Measurements from ENCODE around the gene KCNMA1.

KCNMA1 gene

DNA sequence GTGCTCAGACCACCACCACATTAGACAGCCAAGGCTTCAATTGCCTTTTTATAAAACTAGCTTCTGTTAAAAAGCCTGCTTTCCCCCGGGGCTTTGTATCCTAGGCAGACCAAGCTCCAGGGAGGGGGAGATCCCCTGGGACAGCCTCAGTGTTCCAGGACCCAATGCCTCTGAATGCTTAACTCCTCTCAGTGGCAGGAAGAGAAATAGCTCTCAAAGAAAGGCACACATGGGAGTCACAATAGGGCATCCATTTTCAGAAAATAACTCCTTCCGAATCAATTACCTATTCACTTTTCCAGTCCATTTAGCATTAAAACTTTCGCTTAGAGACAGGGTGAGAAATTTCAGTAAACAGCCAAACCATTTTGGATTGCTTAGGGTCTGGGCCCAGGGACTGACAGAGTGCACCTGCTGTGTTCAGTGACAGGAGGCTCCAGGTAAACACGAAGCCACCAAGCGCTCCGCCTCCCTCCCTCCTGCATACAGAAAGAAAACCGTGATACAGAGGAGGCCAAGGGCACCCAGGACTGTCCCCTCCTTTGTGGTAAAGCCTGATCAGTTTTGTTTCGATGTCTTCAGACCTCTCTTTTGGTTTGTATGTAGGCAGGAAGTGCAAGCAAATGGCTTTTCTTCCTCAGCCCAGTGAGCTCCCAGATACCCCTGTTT is 599.7 kb downstream of the KCNMA1 start:
- DNase-seq (ENCODE audit: low read depth) = no peak

DNA sequence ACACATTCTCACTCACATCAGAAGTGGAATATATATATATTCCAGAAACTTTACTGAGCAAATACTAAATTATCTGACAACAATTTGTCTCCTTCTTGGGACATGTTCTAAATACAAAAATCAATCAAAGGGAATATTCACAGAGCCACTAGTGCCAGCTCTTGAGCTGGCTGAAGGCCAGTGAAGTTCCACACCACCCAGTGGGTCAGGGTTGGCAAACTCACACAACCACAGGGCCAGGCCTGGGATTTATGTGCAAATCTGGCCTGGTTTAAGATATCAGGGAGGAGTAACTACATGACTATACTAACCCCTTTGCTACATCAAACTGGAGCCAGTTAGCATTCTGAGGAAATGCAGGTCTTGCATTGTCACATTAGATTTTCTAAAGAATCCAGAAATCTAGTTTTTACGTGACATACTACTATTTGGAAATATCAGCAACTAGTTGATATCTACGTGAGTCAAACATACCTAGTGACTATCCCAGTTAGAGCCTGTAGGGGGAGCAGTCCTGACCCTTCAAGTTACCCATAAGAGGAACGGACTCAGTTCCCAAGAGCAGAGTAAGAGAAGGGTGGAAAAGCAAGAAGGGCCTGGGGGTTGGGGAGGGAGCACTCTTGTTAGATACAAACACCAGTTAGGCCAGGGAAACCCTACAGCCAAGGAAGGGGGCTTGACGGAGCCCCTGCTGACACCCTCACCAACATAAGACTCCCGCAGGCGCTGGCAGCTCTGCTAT is 600.4 kb downstream of the KCNMA1 start:
- DNase-seq (ENCODE audit: low read depth) = no peak

GRCh38 chr10:77036276-77036675 is 601.3 kb downstream of the KCNMA1 start:
- no peak for DNase-seq (ENCODE audit: low read depth)

- DNase-seq (ENCODE audit: low read depth) = no peak
Observed at GRCh38 chr10:77034795-77035194, 602.8 kb downstream of the KCNMA1 start.

GRCh38 chr10:77034240-77034639 is 603.4 kb downstream of the KCNMA1 start:
- no peak for DNase-seq (ENCODE audit: low read depth)

DNA sequence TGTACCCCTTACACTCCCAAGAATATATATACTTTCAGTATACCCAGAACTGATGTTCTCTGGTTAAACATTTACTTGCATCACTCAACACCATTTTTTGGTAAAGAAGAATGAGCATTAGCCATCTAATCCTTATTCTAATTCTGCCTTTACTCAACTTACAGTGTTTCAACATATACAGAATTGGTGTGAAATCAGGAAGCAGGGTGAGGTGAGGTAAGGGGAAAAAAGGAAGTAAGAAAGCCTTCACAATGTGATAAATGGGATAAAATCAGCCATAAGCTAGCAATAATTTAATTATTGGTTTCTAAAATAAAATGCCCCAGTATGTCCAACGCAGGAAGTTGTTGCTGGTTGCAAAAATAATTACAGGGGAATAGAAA is 605.4 kb downstream of the KCNMA1 start:
- no peak for DNase-seq (ENCODE audit: low read depth)

DNA sequence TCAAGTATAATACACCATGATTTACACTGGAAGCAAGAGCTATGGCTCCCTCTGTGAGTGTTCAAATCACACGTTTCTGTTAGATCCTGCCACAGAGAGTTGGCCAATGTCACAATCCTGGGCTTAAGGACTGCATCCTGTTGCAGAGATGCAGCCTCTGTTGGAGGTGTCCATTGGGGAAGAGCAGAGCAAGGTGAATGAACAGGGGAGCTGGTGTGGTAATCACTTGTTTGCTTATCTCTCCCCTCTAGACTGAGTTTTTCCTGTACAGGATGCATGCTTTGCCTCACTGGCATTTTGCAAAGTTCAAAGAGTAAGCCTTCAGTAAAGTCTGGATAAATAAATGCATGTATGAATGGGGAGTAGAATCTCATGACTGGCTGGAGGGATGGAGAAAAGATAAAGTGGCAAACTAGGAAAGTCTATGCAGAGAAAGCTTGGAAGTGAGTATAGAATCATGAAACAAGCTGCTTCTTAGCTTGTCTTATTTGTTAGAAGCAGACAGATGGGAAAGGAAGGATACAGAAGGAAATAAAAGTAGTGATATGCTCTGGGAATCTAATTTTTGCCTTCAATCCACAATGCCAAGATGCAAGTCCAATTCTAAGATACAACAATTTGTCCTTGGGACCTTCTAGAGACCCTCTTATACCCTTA is 605.9 kb downstream of the KCNMA1 start:
- no peak for DNase-seq (ENCODE audit: low read depth)

DNA sequence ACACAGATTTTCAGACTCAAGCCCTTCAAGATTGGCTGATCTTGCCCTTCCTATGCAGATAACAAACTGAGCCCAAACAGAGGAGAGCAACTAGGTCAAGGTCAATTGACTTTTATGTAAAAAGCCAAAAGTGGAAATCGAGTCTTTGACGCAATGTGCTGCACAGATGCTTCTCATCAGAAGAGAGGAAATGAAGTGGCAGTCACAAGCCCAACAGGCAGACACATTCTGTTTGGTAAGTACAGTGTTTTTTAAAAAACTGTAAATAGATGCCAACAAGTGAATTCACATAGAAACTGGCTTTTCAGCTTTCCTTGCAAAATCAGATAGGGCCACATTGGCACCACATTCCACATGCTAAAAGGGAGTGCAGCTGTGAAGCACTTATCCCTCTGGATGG is 606.6 kb downstream of the KCNMA1 start:
- DNase-seq (ENCODE audit: low read depth) = no peak

DNA sequence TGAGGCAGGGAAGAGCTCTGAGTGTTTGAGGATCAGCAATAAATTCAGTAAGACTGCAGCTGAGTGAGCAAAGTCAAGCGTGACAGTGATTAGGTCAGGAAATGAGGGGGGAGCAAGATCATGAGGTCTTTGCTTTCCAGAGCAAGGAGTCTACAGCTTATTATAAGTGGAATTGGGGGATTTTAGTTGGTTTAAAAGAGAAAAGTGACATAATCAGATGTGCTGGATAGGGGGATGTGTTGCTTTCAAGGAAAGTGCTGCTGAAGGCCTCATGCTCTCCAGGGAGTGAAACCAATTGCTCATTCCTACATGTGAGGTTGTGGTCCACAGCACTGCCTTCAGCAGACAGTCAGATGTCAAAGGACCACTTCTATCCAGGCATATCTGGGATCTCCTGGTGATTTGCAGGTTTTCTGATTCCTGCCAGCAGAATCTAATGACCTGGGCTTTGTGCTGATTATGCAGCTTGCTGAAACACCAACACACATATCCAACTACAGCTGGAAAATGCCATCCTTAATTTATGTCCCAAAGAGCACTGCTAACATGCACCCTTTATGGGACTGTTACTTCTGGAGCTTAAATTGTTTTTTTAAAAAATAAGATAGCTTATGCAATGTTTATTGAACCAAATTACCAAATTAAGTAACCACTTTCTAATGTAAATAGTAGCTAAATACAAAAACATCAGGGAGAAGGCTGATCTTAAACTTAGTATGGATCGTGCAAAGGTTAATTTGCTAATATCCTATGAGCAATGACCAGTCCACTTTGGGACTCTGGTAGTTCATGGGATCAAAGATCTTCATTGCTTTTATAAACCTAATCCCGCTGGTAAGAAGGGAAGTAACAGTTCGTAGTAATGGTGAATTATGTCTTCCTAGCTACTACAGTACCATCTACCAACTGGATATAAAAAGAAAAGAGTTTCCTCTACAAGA is 607.6 kb downstream of the KCNMA1 start:
- DNase-seq (ENCODE audit: low read depth) = no peak

DNA sequence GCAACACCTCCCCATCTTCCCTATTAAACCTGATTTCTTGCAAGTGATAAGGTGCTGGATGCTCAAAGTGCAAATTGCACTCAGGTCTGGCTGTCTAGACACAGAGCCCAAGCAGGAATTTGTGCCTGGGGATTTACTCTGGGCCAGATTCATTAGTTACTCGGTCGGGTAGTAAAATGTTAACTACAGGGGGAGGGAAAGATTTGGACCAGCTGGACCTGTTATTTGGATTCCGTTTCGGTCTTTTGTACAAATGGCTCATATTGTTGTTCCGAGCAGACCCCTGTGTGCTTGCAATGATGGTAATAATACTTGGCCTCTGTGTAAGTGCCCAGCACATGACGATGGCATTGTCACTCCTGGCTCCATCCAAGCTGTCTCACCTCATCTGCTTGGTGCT is 609.6 kb downstream of the KCNMA1 start:
- DNase-seq (ENCODE audit: low read depth) = no peak

- no peak for DNase-seq (ENCODE audit: low read depth)
Observed at GRCh38 chr10:77027576-77027975, 610.0 kb downstream of the KCNMA1 start.

DNA sequence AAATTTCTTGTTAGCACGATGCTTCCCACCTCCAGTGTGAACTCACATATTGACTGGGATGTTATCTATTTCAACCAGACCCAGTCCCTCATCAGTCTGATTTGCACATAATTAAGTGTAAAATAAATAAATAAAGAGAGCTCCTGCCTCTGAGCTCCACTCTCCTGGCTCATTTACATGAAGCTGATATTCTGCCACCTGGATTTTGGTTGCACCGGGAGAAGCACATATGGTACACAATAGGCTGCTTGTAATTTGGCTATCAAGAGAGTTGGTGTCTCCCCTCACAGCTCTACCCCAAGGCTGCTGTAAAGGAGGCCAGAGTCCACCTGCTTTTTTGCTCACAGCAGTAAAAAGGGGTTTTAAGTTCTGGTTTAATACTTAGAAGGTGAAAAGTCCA is 610.5 kb downstream of the KCNMA1 start:
- no peak for DNase-seq (ENCODE audit: low read depth)

DNA sequence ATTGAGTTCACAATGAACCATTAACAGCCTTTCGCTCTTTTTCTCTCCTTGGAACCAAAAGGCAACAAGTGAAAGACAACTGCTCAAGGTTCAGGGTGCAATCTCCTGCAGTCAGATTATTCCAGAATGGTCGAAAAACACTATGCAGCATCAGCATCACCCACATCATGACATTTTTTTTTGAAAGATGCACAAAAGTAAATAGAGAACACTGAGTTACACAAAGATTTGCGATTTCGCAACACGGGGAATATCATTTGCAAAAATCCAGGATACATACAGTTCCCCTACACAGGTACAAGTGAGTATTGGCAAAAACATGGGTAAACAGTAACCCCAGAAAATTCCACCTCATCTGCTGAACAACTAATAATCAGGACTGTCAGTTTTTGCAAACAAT is 611.5 kb downstream of the KCNMA1 start:
- no peak for DNase-seq (ENCODE audit: low read depth)

- no peak for DNase-seq (ENCODE audit: low read depth)
Observed at GRCh38 chr10:77024461-77024860, 613.1 kb downstream of the KCNMA1 start.

- DNase-seq (ENCODE audit: low read depth) = no peak
Observed at GRCh38 chr10:77023396-77023795, 614.2 kb downstream of the KCNMA1 start.

DNA sequence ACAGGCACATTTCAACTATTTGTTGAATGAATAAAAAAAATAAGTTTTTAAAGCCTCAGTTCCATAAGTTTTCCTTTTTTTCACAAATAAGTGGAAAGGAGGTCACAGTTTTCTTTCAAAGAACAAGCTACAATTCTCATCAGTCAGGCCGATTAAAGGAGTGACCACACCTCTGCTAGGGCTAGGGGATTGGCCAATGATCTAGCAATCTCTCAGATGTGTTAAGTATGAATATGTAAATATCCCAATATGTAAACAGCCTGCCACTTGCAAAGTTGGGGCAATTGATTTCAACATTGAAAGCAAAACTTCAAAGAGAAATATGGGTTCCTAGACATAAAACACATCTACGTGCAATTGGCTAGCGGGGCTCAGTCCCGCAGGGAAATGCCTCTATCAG is 614.9 kb downstream of the KCNMA1 start:
- DNase-seq (ENCODE audit: low read depth) = no peak

GRCh38 chr10:77021966-77022490 is 615.6 kb downstream of the KCNMA1 start:
- no peak for DNase-seq (ENCODE audit: low read depth)

DNA sequence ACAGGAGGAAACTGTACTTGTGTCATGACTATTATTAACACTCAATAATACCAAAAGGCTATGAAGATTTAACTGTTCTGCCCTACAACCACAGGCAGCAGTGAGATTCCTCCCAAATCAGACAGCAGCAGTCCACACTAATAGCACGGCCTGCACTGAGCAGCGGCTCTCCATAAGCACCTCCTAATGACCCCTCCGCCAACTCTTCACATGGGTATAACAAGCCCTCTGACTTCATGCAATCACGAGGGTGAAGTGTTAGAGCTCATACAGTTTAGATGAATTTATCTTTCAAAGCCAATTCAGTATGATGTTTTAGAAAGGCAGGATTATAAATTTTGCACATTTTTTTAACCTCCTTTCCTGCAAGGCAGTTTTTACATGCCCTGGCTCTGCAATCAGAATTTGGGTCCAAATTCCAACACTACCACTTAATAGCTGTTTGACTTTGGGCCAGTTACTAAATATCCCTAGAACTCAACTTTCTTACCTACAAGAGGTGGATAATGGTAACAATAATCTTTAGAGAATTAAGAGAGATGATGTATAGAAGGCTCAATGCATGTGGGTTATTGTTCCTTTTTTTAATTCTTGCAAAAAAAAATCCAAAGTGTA is 617.1 kb downstream of the KCNMA1 start:
- no peak for DNase-seq (ENCODE audit: low read depth)

DNA sequence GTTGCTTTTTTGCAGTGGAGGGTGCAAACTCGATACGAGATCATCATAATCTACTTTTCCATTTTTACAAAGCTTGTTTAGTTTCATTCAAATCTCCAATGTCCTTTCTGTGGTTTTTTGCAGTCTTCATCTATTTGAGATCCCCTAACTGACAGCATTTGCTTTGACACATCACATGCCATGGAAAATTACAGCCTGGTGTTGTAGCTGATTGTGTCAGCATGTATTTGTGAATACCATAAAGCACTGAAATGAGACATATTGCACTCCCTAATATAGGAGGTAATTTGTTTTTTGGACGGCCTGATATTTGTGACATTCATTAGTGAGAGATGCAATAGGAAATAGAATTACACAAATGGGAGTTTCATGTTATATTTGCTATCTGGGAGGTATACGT is 620.8 kb downstream of the KCNMA1 start:
- DNase-seq (ENCODE audit: low read depth) = no peak

DNA sequence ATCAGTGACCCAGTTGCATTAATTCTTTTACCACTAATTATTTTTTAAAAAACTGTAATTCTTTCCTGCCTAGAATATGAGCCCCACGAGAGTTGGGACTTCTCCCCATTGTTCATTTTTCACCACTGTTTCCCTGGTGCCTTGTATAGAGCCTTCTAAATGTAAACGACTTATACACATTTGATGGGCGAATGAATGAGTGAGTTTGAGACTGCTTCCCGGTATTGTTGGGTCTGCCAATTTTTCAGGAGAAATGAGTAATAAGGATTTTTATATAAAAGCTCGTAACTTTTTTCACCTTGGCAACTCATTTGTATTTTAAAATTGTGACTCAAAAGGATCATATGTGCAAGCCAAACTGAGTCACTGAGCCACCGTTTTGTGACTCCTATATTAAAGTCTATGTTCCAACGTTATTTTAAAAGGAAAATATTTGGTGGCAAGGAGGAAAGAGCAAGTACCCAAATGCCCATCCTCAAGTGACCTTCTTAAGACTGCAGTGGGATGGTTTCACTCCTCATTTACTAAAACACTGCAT is 621.3 kb downstream of the KCNMA1 start:
- DNase-seq (ENCODE audit: low read depth) = no peak

GRCh38 chr10:77015360-77015759 is 622.2 kb downstream of the KCNMA1 start:
- DNase-seq (ENCODE audit: low read depth) = no peak

All from activated T-helper 9 cell treated with anti-CD3 and anti-CD28 coated beads, Interleukin-2, amount 50 U/mL, for 16 hours (primary cell).